ENCODE measurements around the gene MTO1.
"Not testable (repeated sequence)": the region's sequence is repeated elsewhere in the genome, so short reads cannot be mapped to it uniquely, and the experiment has no call there.

DNA sequence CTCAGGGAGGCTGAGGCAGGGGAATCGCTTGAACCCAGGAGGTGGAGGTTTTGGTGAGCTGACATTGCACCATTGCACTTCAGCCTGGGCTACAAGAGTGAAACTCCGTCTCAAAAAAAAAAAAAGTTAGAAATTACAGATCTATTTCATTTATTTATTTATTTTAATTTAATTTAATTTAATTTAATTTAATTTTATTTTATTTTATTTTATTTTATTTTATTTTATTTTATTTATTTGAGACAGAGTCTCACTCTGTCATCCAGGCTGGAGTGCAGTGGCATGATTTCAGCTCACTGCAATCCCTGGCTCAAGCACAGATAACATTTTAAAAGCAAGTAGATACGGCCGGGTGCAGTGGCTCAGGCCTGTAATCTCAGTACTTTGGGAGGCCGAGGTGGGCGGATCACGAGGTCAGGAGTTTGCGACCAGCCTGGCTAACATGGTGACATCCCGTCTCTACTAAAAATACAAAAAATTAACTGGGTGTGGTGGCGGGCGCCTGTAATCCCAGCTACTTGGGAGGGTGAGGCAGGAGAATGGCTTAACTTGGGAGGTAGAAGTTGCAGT lies 93.9 kb downstream of the MTO1 start:
- TF ChIP-seq CTCF (IDR thresholded peaks at IDR 0.05; ENCODE audit: low read depth, low read length); EZH2phosphoT487 (IDR thresholded peaks at IDR 0.05; ENCODE audit: low read depth): not testable (repeated sequence)
